Mesenchymal stem cell (in vitro differentiated cells and primary cell): ENCODE results near the gene ENDOD1.
A peak's percentile ranks its signal among the peaks of the same experiment; 100 is the strongest.

Source experiments
- DNase-seq: peaks from one replicate; pipeline ENCODE4 v3.0.0-alpha.2; 2013
- H2AFZ ChIP-seq: one replicate; pipeline ENCODE4 v1.6.1; 2013; ENCODE audit warnings: low read depth, mild to moderate bottlenecking, control low read depth, inconsistent platforms, low read length, moderate library complexity
- H2AK5ac ChIP-seq: 2 replicates; pipeline ENCODE4 v1.6.1; 2013; ENCODE audit warnings: low read length, moderate library complexity, mild to moderate bottlenecking, inconsistent platforms; ENCODE audit not compliant: severe bottlenecking
- H2BK120ac ChIP-seq: one replicate; pipeline ENCODE4 v1.6.1; 2013; ENCODE audit warnings: low read depth, mild to moderate bottlenecking, inconsistent platforms, low read length, moderate library complexity
- H2BK12ac ChIP-seq, 2 experiments: one replicate each; pipeline ENCODE4 v1.6.1; 2013; ENCODE audit warnings: inconsistent platforms in 2 of 2, low read length in 2 of 2, mild to moderate bottlenecking in 2 of 2, moderate library complexity in 2 of 2, control low read depth in 1 of 2
- H2BK15ac ChIP-seq: one replicate; pipeline ENCODE4 v1.6.1; 2013; ENCODE audit warnings: mild to moderate bottlenecking, low read depth, inconsistent platforms; ENCODE audit not compliant: poor library complexity, severe bottlenecking
- H2BK5ac ChIP-seq: 2 replicates; pipeline ENCODE4 v1.6.1; 2013; ENCODE audit warnings: low read depth, mild to moderate bottlenecking, low read length, control low read depth, inconsistent platforms; ENCODE audit not compliant: poor library complexity, severe bottlenecking
- H3K14ac ChIP-seq, 2 experiments: one replicate each; pipeline ENCODE4 v1.6.1; 2013; ENCODE audit warnings: inconsistent platforms in 2 of 2, low read length in 2 of 2, control low read depth in 1 of 2, mild to moderate bottlenecking in 1 of 2, moderate library complexity in 1 of 2
- H3K18ac ChIP-seq, 2 experiments: one replicate each; pipeline ENCODE4 v1.6.1; 2013; ENCODE audit warnings: inconsistent platforms in 2 of 2, low read length in 2 of 2, control low read depth in 1 of 2, low read depth in 1 of 2, mild to moderate bottlenecking in 1 of 2
- H3K23ac ChIP-seq, 2 experiments: one replicate each; pipeline ENCODE4 v1.6.1; 2013; ENCODE audit warnings: inconsistent platforms in 2 of 2, low read length in 2 of 2, mild to moderate bottlenecking in 2 of 2, moderate library complexity in 2 of 2, control low read depth in 1 of 2
- H3K27ac ChIP-seq: 2 replicates; pipeline ENCODE4 v1.5.1; 2013; ENCODE audit warnings: mild to moderate bottlenecking, moderate library complexity, low read length, control low read depth, inconsistent platforms; ENCODE audit not compliant: poor library complexity, severe bottlenecking
- H3K27me3 ChIP-seq, 2 experiments: 2 replicates each; pipeline versions ENCODE4 v1.6.1 to v1.7.0; 2013; ENCODE audit warnings: low read length in 2 of 2, mild to moderate bottlenecking in 2 of 2, moderate library complexity in 2 of 2, control low read depth in 1 of 2, inconsistent platforms in 1 of 2; ENCODE audit not compliant: control insufficient read depth in 1 of 2, insufficient read depth in 1 of 2
- H3K36me3 ChIP-seq, 2 experiments: 2 replicates each; pipeline versions ENCODE4 v1.6.1 to v1.7.0; 2013; ENCODE audit warnings: low read length in 2 of 2, control low read depth in 1 of 2, inconsistent platforms in 1 of 2, low read depth in 1 of 2, mild to moderate bottlenecking in 1 of 2; ENCODE audit not compliant: insufficient read depth in 2 of 2, control insufficient read depth in 1 of 2
- H3K4ac ChIP-seq, 2 experiments: one replicate each; pipeline ENCODE4 v1.6.1; 2013; ENCODE audit warnings: inconsistent platforms in 2 of 2, low read length in 2 of 2, mild to moderate bottlenecking in 2 of 2, moderate library complexity in 2 of 2, control low read depth in 1 of 2, low read depth in 1 of 2
- H3K4me1 ChIP-seq: 2 replicates; pipeline ENCODE4 v1.6.1; 2013; ENCODE audit warnings: low read depth, low read length, control low read depth; ENCODE audit not compliant: control insufficient read depth, insufficient read depth
- H3K4me2 ChIP-seq: 2 replicates; pipeline ENCODE4 v1.6.1; 2013; ENCODE audit warnings: low read length, mild to moderate bottlenecking, inconsistent platforms; ENCODE audit not compliant: poor library complexity, severe bottlenecking
- H3K4me3 ChIP-seq, 2 experiments: 2 replicates each; pipeline versions ENCODE4 v1.5.1 to v1.7.0; 2013; ENCODE audit warnings: low read length in 2 of 2, mild to moderate bottlenecking in 2 of 2, control low read depth in 1 of 2, low read depth in 1 of 2; ENCODE audit not compliant: insufficient read depth in 1 of 2
- H3K79me1 ChIP-seq: replicated peaks from 2 replicates; pipeline ENCODE4 v1.6.1; 2013; ENCODE audit warnings: mild to moderate bottlenecking, control low read depth, low read length, inconsistent platforms; ENCODE audit not compliant: poor library complexity, severe bottlenecking
- H3K9ac ChIP-seq: 2 replicates; pipeline ENCODE4 v1.7.0; 2013; ENCODE audit warnings: mild to moderate bottlenecking, low read length, moderate library complexity
- H3K9me3 ChIP-seq: 2 replicates; pipeline ENCODE4 v1.7.0; 2013; ENCODE audit warnings: mild to moderate bottlenecking, low read length; ENCODE audit not compliant: control insufficient read depth
- H4K8ac ChIP-seq: one replicate; pipeline ENCODE4 v1.6.1; 2013; ENCODE audit warnings: inconsistent platforms, mild to moderate bottlenecking, low read length, moderate library complexity
- H4K91ac ChIP-seq: one replicate; pipeline ENCODE4 v1.6.1; 2013; ENCODE audit warnings: mild to moderate bottlenecking, low read length, inconsistent platforms
- WGBS: methylation state at CpG from one replicate; pipeline ENCODE4 v1.1.7; 2013; ENCODE audit warnings: mixed read lengths; 5-methylcytosine and 5-hydroxymethylcytosine counted together

Gene ENDOD1

DNA sequence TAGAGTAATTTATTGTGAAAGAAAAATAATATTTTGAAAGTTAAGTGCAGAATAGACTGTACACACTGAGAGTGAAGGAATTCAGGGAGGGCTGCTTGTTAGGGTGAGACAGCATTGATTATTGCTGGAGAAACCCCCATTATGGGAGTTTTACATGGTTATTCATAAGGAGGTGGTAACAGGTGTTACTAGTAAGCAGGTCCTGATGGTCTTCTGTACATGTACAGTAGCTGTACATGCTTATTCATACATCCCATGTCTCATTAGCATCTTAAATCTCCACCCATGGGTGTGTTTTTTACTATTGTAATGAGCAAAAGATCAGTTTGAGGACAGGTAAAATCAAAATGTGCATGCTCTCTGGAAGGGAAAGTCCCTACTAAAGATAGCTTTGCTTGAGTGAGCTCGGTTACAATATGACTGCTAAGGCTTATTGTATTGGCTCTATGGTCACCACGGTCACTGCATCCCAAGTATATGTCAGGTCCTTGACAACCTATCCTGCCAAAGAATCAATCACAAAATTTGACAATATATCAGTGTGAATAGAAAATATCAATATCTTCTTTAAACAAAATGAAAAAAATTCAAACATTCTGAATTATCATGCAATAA, 34.3 kb upstream of the ENDOD1 start:
- no CpG with 5 or more reads among the region's 2 CpGs for WGBS
- no peak overlapping the region for H3K9ac ChIP-seq

DNA sequence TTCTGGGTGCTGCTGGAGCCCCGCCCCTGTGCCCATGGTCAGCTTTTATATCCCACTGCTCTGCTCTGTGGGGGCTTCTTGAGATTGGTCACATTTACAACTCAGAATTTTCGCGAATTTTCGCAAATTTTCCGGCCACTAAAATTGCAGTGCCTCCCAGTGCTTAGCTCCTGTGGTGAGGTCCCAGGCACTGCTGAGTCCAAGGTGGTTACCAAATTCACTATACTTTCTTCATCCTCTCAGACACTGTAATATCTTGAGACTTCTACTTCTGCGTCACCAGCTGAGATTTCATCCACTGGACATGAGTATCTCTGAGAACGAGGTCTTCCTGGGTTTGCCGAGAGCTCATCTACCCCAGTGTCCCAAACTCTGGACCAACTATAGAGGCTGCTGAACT, 31.7 kb upstream of the ENDOD1 start:
- H4K8ac ChIP-seq: no peak overlapping the region
- no peak overlapping the region for H3K9ac ChIP-seq
- no peak overlapping the region for H3K4me2 ChIP-seq
- no peak overlapping the region for H2BK5ac ChIP-seq
- no peaks in the 10 kb centered on the region for H3K36me3 ChIP-seq
- H3K79me1 ChIP-seq: no peaks in the 10 kb centered on the region
- H2AK5ac ChIP-seq: peak overlapping the region; percentile 50
- no peak overlapping the region for H3K14ac ChIP-seq
- no peak overlapping the region for H3K4ac ChIP-seq
- peak overlapping the region; percentile 40 for H3K27ac ChIP-seq
- H2BK15ac ChIP-seq: no peak overlapping the region
- no peak overlapping the region for H4K91ac ChIP-seq
- no peak overlapping the region for H3K18ac ChIP-seq
- H3K9me3 ChIP-seq: no peaks in the 10 kb centered on the region
- no peak overlapping the region for H2BK120ac ChIP-seq
- 88% methylated on average over 8 of the region's 8 CpGs for WGBS
- H2AFZ ChIP-seq: no peak overlapping the region
- H3K23ac ChIP-seq: no peak overlapping the region
- H3K4me3 ChIP-seq: no peak overlapping the region
- peaks cover 21 to 24% of the 10 kb centered on the region in 2 experiments for H3K27me3 ChIP-seq
- peaks cover 8% of the 10 kb centered on the region for H3K4me1 ChIP-seq
- no peak overlapping the region for H2BK12ac ChIP-seq
- DNase-seq: no peak

More for the DNA sequence above, 34.3 kb upstream of the ENDOD1 start:
- Histone ChIP-seq H2BK120ac (no peak overlapping the region), H3K4me1 (peaks cover 8% of the 10 kb centered on the region), H3K27me3 (peaks cover 19 to 22% of the 10 kb centered on the region in 2 experiments), H3K14ac (no peak overlapping the region), H3K4ac (no peak overlapping the region), H2AFZ (no peak overlapping the region), H3K23ac (no peak overlapping the region), H3K4me2 (no peak overlapping the region), H2BK15ac (no peak overlapping the region), H3K9me3 (no peaks in the 10 kb centered on the region), H2BK12ac (no peak overlapping the region), H4K8ac (no peak overlapping the region), H3K4me3 (no peak overlapping the region), H3K36me3 (no peaks in the 10 kb centered on the region), H3K18ac (no peak overlapping the region), H4K91ac (no peak overlapping the region), H3K27ac (no peak overlapping the region), H3K79me1 (no peaks in the 10 kb centered on the region), H2BK5ac (no peak overlapping the region), H2AK5ac (no peak overlapping the region)
- no peak for DNase-seq

DNA sequence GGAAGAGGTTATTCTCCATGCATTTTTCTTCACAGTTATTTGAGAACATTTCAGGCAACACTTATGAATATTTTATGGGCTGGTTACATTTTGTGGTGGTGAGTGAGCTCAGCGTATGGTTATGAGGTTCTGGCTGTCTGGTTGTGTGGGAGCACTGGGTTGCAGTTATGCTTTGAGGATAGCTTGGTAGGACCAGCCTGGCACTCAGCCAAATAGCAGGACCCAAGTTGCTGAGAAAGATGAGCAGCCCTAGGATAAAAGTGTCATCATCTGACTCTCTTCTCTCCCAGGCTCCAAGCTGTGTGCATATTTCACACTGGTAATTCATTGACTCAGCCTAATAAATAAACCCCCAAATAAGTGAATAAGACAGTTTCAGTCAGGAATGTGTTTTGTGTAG, 31.0 kb upstream of the ENDOD1 start:
- no peak overlapping the region for H2BK15ac ChIP-seq

DNA sequence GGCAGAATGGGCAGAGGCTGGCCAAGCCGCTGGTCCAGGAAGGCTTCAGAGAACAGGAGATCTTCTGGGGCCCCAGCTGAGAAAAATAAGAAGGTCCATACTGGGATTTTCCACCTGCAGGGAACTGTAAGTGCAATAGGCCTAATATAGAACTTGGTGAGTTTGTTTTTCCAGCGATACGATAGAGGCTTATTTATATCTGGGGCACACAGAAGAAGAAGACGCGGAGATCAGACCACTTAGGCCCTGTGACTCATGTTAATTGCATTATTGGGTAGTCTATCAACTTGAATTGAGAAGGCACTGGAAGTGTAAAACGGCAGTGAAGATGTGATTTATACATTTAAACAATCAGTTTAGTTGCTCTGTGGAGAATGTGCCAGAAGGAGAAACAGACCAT, 30.6 kb upstream of the ENDOD1 start:
- no peak overlapping the region for H3K9ac ChIP-seq
- no peak overlapping the region for H3K18ac ChIP-seq
- no peak overlapping the region for H4K8ac ChIP-seq
- no peaks in the 10 kb centered on the region for H3K79me1 ChIP-seq
- H3K36me3 ChIP-seq: no peaks in the 10 kb centered on the region
- H2BK15ac ChIP-seq: no peak overlapping the region
- no peak overlapping the region for H3K4me2 ChIP-seq
- H3K4me1 ChIP-seq: peaks cover 8% of the 10 kb centered on the region
- H3K27ac ChIP-seq: peak overlapping the region; percentile 62
- H2BK12ac ChIP-seq: no peak overlapping the region
- H3K9me3 ChIP-seq: no peaks in the 10 kb centered on the region
- no peak overlapping the region for H4K91ac ChIP-seq
- WGBS: 96% methylated on average over 6 of the region's 6 CpGs
- no peak overlapping the region for H2BK120ac ChIP-seq
- no peak overlapping the region for H2AK5ac ChIP-seq
- no peak overlapping the region for H2BK5ac ChIP-seq
- H3K14ac ChIP-seq: no peak overlapping the region
- no peak overlapping the region for H3K4me3 ChIP-seq
- peaks cover 13 to 15% of the 10 kb centered on the region in 2 experiments for H3K27me3 ChIP-seq
- H2AFZ ChIP-seq: no peak overlapping the region
- no peak overlapping the region for H3K4ac ChIP-seq
- H3K23ac ChIP-seq: no peak overlapping the region
- no peak for DNase-seq

More for the DNA sequence above, 31.0 kb upstream of the ENDOD1 start:
- Histone ChIP-seq H2BK5ac (no peak overlapping the region), H2AK5ac (no peak overlapping the region), H2BK12ac (no peak overlapping the region), H3K4me3 (no peak overlapping the region), H3K27me3 (peaks cover 17 to 19% of the 10 kb centered on the region in 2 experiments), H3K23ac (no peak overlapping the region), H3K79me1 (no peaks in the 10 kb centered on the region), H3K14ac (no peak overlapping the region), H2BK120ac (no peak overlapping the region), H4K91ac (no peak overlapping the region), H3K4me2 (no peak overlapping the region), H2AFZ (no peak overlapping the region), H3K9me3 (no peaks in the 10 kb centered on the region), H3K9ac (no peak overlapping the region), H3K4me1 (peaks cover 8% of the 10 kb centered on the region), H3K4ac (no peak overlapping the region), H4K8ac (no peak overlapping the region), H3K36me3 (no peaks in the 10 kb centered on the region), H3K18ac (no peak overlapping the region), H3K27ac (peak overlapping the region; percentile 62)
- 91% methylated on average over 1 of the region's 1 CpG for WGBS
- DNase-seq: no peak
